GM18867 (cell line): ENCODE data around the gene LSM14B.
A peak's percentile ranks its signal among the peaks of the same experiment; 100 is the strongest.
"Not testable (repeated sequence)": the region's sequence is repeated elsewhere in the genome, so short reads cannot be mapped to it uniquely, and the experiment has no call there.

Experiments used
- ATAC-seq: cut with Tn5 transposase; IDR thresholded peaks from one replicate; pipeline ENCODE4 v1.9.1; 2021; ENCODE audit warnings: mild to moderate bottlenecking, moderate library complexity; ENCODE audit not compliant: unreplicated experiment

The LSM14B gene

GRCh38 chr20:62121776-62122653, at the start of gene LSM14B:
LSM14B (plus strand) TSS chr20:62122475; CDS start chr20:62122667, 192 bp downstream.
- peak; percentile 78 for ATAC-seq

GRCh38 chr20:62073323-62073722, 49.0 kb upstream of the LSM14B start:
- no peak for ATAC-seq

- ATAC-seq: no peak
Measured at GRCh38 chr20:62079166-62079565, 43.1 kb upstream of the LSM14B start.

GRCh38 chr20:62080249-62080990, 41.9 kb upstream of the LSM14B start:
- no peak for ATAC-seq

- no peak for ATAC-seq
Measured at GRCh38 chr20:62083312-62083711, 39.0 kb upstream of the LSM14B start.

- not testable (repeated sequence) for ATAC-seq
Measured at GRCh38 chr20:62084224-62084623, 38.1 kb upstream of the LSM14B start.

- no peak for ATAC-seq
Measured at GRCh38 chr20:62085206-62085605, 37.1 kb upstream of the LSM14B start.

GRCh38 chr20:62087227-62087626, 35.0 kb upstream of the LSM14B start:
- ATAC-seq: no peak

- ATAC-seq: no peak
Measured at GRCh38 chr20:62087632-62088031, 34.6 kb upstream of the LSM14B start.

- no peak for ATAC-seq
Measured at GRCh38 chr20:62088258-62089127, 33.8 kb upstream of the LSM14B start.

GRCh38 chr20:62089393-62089792, 32.9 kb upstream of the LSM14B start:
- no peak for ATAC-seq

GRCh38 chr20:62096421-62097380, 25.6 kb upstream of the LSM14B start:
- no peak for ATAC-seq

GRCh38 chr20:62097881-62098407, 24.3 kb upstream of the LSM14B start:
- no peak for ATAC-seq

GRCh38 chr20:62101078-62101477, 21.2 kb upstream of the LSM14B start:
- no peak for ATAC-seq

GRCh38 chr20:62103508-62104233, 18.6 kb upstream of the LSM14B start:
- ATAC-seq: no peak

GRCh38 chr20:62104234-62104789, 18.0 kb upstream of the LSM14B start:
- ATAC-seq: no peak

GRCh38 chr20:62104791-62105345, 17.4 kb upstream of the LSM14B start:
- no peak for ATAC-seq

GRCh38 chr20:62105592-62105991, 16.7 kb upstream of the LSM14B start:
- ATAC-seq: no peak
